ENCODE measurements around the gene CRACDL.
A peak's percentile ranks its signal among the peaks of the same experiment; 100 is the strongest.
"Not testable (repeated sequence)": the region's sequence is repeated elsewhere in the genome, so short reads cannot be mapped to it uniquely, and the experiment has no call there.

Gene CRACDL

GRCh38 chr2:98773907-98774306 lies 162.1 kb downstream of the CRACDL start:
- no peak for DNase-seq (ENCODE audit: low spot score)

- DNase-seq (ENCODE audit: low spot score) = no peak
Measured at GRCh38 chr2:98773169-98773568, 162.9 kb downstream of the CRACDL start.

GRCh38 chr2:98772536-98772935 lies 163.5 kb downstream of the CRACDL start:
- no peak for DNase-seq (ENCODE audit: low spot score)

- no peak for DNase-seq (ENCODE audit: low spot score)
Measured at GRCh38 chr2:98771721-98772524, 164.1 kb downstream of the CRACDL start.

- no peak for DNase-seq (ENCODE audit: low spot score)
Measured at GRCh38 chr2:98771264-98771663, 164.8 kb downstream of the CRACDL start.

- DNase-seq (ENCODE audit: low spot score) = no peak
Measured at GRCh38 chr2:98769784-98770183, 166.2 kb downstream of the CRACDL start.

GRCh38 chr2:98769114-98769476 lies 166.9 kb downstream of the CRACDL start:
- DNase-seq (ENCODE audit: low spot score) = no peak

GRCh38 chr2:98768384-98769113 lies 167.5 kb downstream of the CRACDL start:
- no peak for DNase-seq (ENCODE audit: low spot score)

- no peak for DNase-seq (ENCODE audit: low spot score)
Measured at GRCh38 chr2:98764499-98764898, 171.5 kb downstream of the CRACDL start.

- no peak for DNase-seq (ENCODE audit: low spot score)
Measured at GRCh38 chr2:98763209-98763951, 172.6 kb downstream of the CRACDL start.

- DNase-seq (ENCODE audit: low spot score) = no peak
Measured at GRCh38 chr2:98761909-98762308, 174.1 kb downstream of the CRACDL start.

- no peak for DNase-seq (ENCODE audit: low spot score)
Measured at GRCh38 chr2:98761267-98761781, 174.7 kb downstream of the CRACDL start.

- DNase-seq (ENCODE audit: low spot score) = no peak
Measured at GRCh38 chr2:98759827-98760625, 176.0 kb downstream of the CRACDL start.

GRCh38 chr2:98759338-98759737 lies 176.7 kb downstream of the CRACDL start:
- no peak for DNase-seq (ENCODE audit: low spot score)

- peak; percentile 63 for DNase-seq (ENCODE audit: low spot score)
Measured at GRCh38 chr2:98757904-98758421, 178.1 kb downstream of the CRACDL start.

GRCh38 chr2:98753801-98754200 lies 182.2 kb downstream of the CRACDL start:
- DNase-seq (ENCODE audit: low spot score) = no peak

GRCh38 chr2:98752711-98753110 lies 183.3 kb downstream of the CRACDL start:
- not testable (repeated sequence) for DNase-seq (ENCODE audit: low spot score)

- no peak for DNase-seq (ENCODE audit: low spot score)
Measured at GRCh38 chr2:98751748-98752147, 184.3 kb downstream of the CRACDL start.

GRCh38 chr2:98750593-98751282 lies 185.3 kb downstream of the CRACDL start:
- no peak for DNase-seq (ENCODE audit: low spot score)

- peak; percentile 12 for DNase-seq (ENCODE audit: low spot score)
Measured at GRCh38 chr2:98749066-98749450, 187.0 kb downstream of the CRACDL start.
